Mammary epithelial cell (primary cell): ENCODE measurements around the gene TTBK2.

Experiments used
- CTCF ChIP-seq, 2 donors: IDR thresholded peaks in 1 of 2; conservative IDR thresholded peaks in 1 of 2; 2 replicates each; pipeline ENCODE4 v1.5.1; 2011 to 2012; ENCODE audit warnings: inconsistent platforms in 2 of 2, low read length in 2 of 2, mild to moderate bottlenecking in 2 of 2, control low read depth in 1 of 2, low read depth in 1 of 2; ENCODE audit not compliant: insufficient read depth in 1 of 2; ENCODE audit errors: extremely low read depth in 1 of 2
- EZH2 ChIP-seq: IDR thresholded peaks from 2 replicates; pipeline ENCODE4 v1.6.1; 2012; ENCODE audit warnings: low read length, inconsistent platforms, borderline replicate concordance

GRCh38 chr15:42705336-42705735, 215.2 kb downstream of the TTBK2 start:
- TF ChIP-seq CTCF (conservative IDR thresholded peaks at IDR 0.05 in 1 of 2, IDR thresholded peaks at IDR 0.05 in 1 of 2; ENCODE audit: extremely low read depth in 1 of 2, insufficient read depth in 1 of 2, low read depth in 1 of 2, low read length in 2 of 2) (no peak), EZH2 (no peak)
